MM.1S (cell line): ENCODE measurements around the gene COLQ.

Experiments
- DNase-seq: peaks from one replicate; pipeline ENCODE4 v3.0.0-alpha.2; 2015
- H2AFZ ChIP-seq: fragments of 300-600 bp; sonication (generic); 2 replicates; pipeline ENCODE4 v1.6.0; 2016; ENCODE audit warnings: antibody characterized with exemption, low read length
- H3F3A ChIP-seq: fragments of 300-600 bp; sonication (generic); 2 replicates; pipeline ENCODE4 v1.6.1; 2016; ENCODE audit warnings: mild to moderate bottlenecking, antibody characterized with exemption, low read length, moderate library complexity, mixed read lengths; ENCODE audit not compliant: insufficient read depth
- H3K27ac ChIP-seq: fragments of 300-600 bp; sonication (generic); 2 replicates; pipeline ENCODE4 v1.5.1; 2016; ENCODE audit warnings: mild to moderate bottlenecking, low read length
- H3K27me3 ChIP-seq: fragments of 300-600 bp; sonication (generic); replicated peaks from 2 replicates; pipeline ENCODE4 v1.6.0; 2016; ENCODE audit warnings: low read length; ENCODE audit not compliant: insufficient read depth
- H3K36me3 ChIP-seq: fragments of 300-600 bp; sonication (generic); replicated peaks from 2 replicates; pipeline ENCODE4 v1.6.1; 2016; ENCODE audit warnings: mild to moderate bottlenecking, low read length, mixed read lengths; ENCODE audit not compliant: insufficient read depth
- H3K4me1 ChIP-seq: fragments of 300-600 bp; sonication (generic); 2 replicates; pipeline ENCODE4 v1.6.1; 2016; ENCODE audit warnings: low read length, mixed read lengths
- H3K4me2 ChIP-seq: fragments of 300-600 bp; sonication (generic); 2 replicates; pipeline ENCODE4 v1.6.0; 2016; ENCODE audit warnings: low read depth, low read length
- H3K4me3 ChIP-seq: fragments of 300-600 bp; sonication (generic); 2 replicates; pipeline ENCODE4 v1.5.1; 2016; ENCODE audit warnings: low read length, mixed read lengths
- H3K79me2 ChIP-seq: fragments of 300-600 bp; sonication (generic); 2 replicates; pipeline ENCODE4 v1.6.1; 2016; ENCODE audit warnings: mixed run types, low read length, mixed read lengths
- H3K9ac ChIP-seq: fragments of 300-600 bp; sonication (generic); 2 replicates; pipeline ENCODE4 v1.6.1; 2016; ENCODE audit warnings: low read length, mixed read lengths
- H3K9me2 ChIP-seq: fragments of 300-600 bp; sonication (generic); replicated peaks from 2 replicates; pipeline ENCODE4 v1.6.1; 2016; ENCODE audit warnings: mild to moderate bottlenecking, low read length, mixed read lengths; ENCODE audit not compliant: insufficient read depth
- H3K9me3 ChIP-seq: fragments of 300-600 bp; sonication (generic); replicated peaks from 2 replicates; pipeline ENCODE4 v1.6.1; 2016; ENCODE audit warnings: mild to moderate bottlenecking, low read length, mixed read lengths; ENCODE audit not compliant: insufficient read depth
- H4K20me1 ChIP-seq: fragments of 300-600 bp; sonication (generic); 2 replicates; pipeline ENCODE4 v1.6.1; 2016; ENCODE audit warnings: mild to moderate bottlenecking, low read length, moderate library complexity, mixed read lengths; ENCODE audit not compliant: insufficient read depth
- EZH2 ChIP-seq: fragments of 300-600 bp; sonication (generic); optimal IDR thresholded peaks from 2 replicates; pipeline ENCODE3; 2017; ENCODE audit warnings: low read depth, mild to moderate bottlenecking, antibody characterized with exemption, low read length, mixed read lengths
- EZH2phosphoT487 ChIP-seq: fragments of 300-600 bp; sonication (generic); IDR thresholded peaks from 2 replicates; pipeline ENCODE4 v1.6.1; 2018; ENCODE audit warnings: antibody characterized with exemption, low read length
- TF ChIP-seq, protein P1 (sequence below): fragments of 300-600 bp; sonication (generic); IDR thresholded peaks from 2 replicates; pipeline ENCODE4 v1.5.1; 2016; ENCODE audit warnings: antibody characterized with exemption, low read length, mixed read lengths

The COLQ gene

DNA sequence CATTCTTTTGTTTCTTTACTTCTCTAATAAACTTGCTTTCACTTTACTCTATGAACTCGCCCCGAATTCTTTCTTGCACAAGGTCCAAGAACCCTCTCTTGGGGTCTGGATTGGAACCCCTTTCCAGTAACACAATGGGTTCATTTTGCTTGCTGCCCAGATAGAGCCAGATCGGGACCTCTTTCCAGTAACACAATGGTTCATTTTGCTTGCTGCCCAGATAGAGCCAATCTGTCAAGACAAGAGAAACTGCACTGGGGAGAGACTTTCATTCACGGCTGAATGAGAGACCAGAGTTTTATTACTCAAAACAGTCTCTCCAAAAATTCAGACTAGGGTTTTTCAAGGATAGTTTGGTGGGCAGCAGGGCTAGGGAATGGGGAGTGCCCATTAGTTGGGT lies 119.6 kb downstream of the COLQ start:
- no peak for DNase-seq
- H3K36me3 ChIP-seq = no peaks in the 10 kb centered on the region
- H3K4me3 ChIP-seq = peak overlapping the region; percentile 40; the same call in 1 of the 2 replicates
- peak overlapping the region; percentile 62 for H2AFZ ChIP-seq
- no peak overlapping the region for H3K27ac ChIP-seq
- no peaks in the 10 kb centered on the region; the same call in 1 of the 2 replicates for H3K4me1 ChIP-seq
- peak overlapping the region; percentile 28; the same call in 1 of the 2 replicates for H3K9ac ChIP-seq
- peak overlapping the region; percentile 36 for H3K4me2 ChIP-seq
- TF ChIP-seq EZH2phosphoT487 (no peak), EZH2 (no peak)
- TF ChIP-seq, protein P1, sequence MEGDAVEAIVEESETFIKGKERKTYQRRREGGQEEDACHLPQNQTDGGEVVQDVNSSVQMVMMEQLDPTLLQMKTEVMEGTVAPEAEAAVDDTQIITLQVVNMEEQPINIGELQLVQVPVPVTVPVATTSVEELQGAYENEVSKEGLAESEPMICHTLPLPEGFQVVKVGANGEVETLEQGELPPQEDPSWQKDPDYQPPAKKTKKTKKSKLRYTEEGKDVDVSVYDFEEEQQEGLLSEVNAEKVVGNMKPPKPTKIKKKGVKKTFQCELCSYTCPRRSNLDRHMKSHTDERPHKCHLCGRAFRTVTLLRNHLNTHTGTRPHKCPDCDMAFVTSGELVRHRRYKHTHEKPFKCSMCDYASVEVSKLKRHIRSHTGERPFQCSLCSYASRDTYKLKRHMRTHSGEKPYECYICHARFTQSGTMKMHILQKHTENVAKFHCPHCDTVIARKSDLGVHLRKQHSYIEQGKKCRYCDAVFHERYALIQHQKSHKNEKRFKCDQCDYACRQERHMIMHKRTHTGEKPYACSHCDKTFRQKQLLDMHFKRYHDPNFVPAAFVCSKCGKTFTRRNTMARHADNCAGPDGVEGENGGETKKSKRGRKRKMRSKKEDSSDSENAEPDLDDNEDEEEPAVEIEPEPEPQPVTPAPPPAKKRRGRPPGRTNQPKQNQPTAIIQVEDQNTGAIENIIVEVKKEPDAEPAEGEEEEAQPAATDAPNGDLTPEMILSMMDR = no peak
- H3F3A ChIP-seq = no peaks in the 10 kb centered on the region
- H4K20me1 ChIP-seq = no peaks in the 10 kb centered on the region
- no peaks in the 10 kb centered on the region for H3K27me3 ChIP-seq
- no peaks in the 10 kb centered on the region for H3K79me2 ChIP-seq
- no peaks in the 10 kb centered on the region for H3K9me3 ChIP-seq
- H3K9me2 ChIP-seq = no peaks in the 10 kb centered on the region
